ENCODE results near the gene RPL9. TPM values are rescaled to one million over a fixed set of nuclear protein-coding genes. Genes with fewer than 3 reads are reported as not detected.
A peak's percentile ranks its signal among the peaks of the same experiment; 100 is the strongest.

RPL9 gene
- total RNA-seq (2,031 and 2,048 TPM in 2 replicates), polyA plus RNA-seq (2,407 and 3,409 TPM in 2 replicates), polyA minus RNA-seq (361 and 1,256 TPM in 2 replicates)
- 4,320 TPM for total RNA-seq (2013)

GRCh38 chr4:39458505-39459300, at the start of gene RPL9, which contains the start of gene LIAS:
Gene RPL9 (minus strand): TSS chr4:39458922. CDS start chr4:39458439, 483 bp downstream.
Gene LIAS (plus strand): TSS chr4:39459056. CDS start chr4:39459118, 62 bp downstream.
- peaks cover 21 to 47% of the 10 kb centered on the region in 2 experiments for H3K36me3 ChIP-seq (replicated peaks in 1 of 2; ENCODE audit: control extremely low read depth in 1 of 2, control insufficient read depth in 1 of 2, extremely low read depth in 1 of 2, insufficient read depth in 2 of 2, low read length in 1 of 2)
- peak; percentile 86 for ATAC-seq (ENCODE audit: low read depth)
- TF ChIP-seq CTCF (IDR thresholded peaks at IDR 0.05) (no peak), EZH2 (IDR thresholded peaks at IDR 0.05; ENCODE audit: borderline replicate concordance, insufficient read depth, low read depth, low read length, poor library complexity, severe bottlenecking) (no peak)
- H4K20me1 ChIP-seq (ENCODE audit: control insufficient read depth, insufficient read depth, low read length, poor library complexity, severe bottlenecking), result peaks cover 6% of the 10 kb centered on the region
- Mint-ChIP-seq H3K9me3 (ENCODE audit: insufficient read depth) (no peaks in the 10 kb centered on the region), H3K4me3 (peak within 1 kb of the TSS; percentile 97), H3K4me1 (peaks cover 38% of the 10 kb centered on the region), H3K27me3 (no peaks in the 10 kb centered on the region), H3K27ac (peak within 1 kb of the TSS; percentile 99)
- DNase-seq, result peak; percentile 98
- H3K27ac ChIP-seq (ENCODE audit: low read length in 2 of 2), result peak within 1 kb of the TSS; percentile 98 to 99
- H3K27me3 ChIP-seq (replicated peaks in 1 of 4; ENCODE audit: control extremely low read depth in 1 of 4, control insufficient read depth in 3 of 4, insufficient read depth in 4 of 4, low read length in 3 of 4), result no peaks in the 10 kb centered on the region
- H3K4me3 ChIP-seq (ENCODE audit: control extremely low read depth in 1 of 5, extremely low read depth in 1 of 5, insufficient read depth in 1 of 5, low read depth in 2 of 5, low read length in 4 of 5), result peak within 1 kb of the TSS; percentile 77 to 100 (median 98)
- peaks cover 41% of the 10 kb centered on the region for H3K79me2 ChIP-seq (ENCODE audit: control insufficient read depth, insufficient read depth, low read length)
- POLR2A ChIA-PET, result interaction anchor here (0.6 to 3.0 kb wide), 7 partner anchors 11 to 519 kb away, joined by 3 to 23 read pairs (median 4); partner anchors contain the start of genes PDS5A and RFC1
- CTCF ChIA-PET, result interaction anchor here (0.6 to 3.0 kb wide), 9 partner anchors 11 to 556 kb away, joined by 3 to 18 read pairs (median 4); partner anchors contain the start of gene PDS5A
- peaks cover 19 to 27% of the 10 kb centered on the region in 2 donors for H3K4me1 ChIP-seq (ENCODE audit: control insufficient read depth in 2 of 2, insufficient read depth in 2 of 2, low read length in 2 of 2)
- WGBS (ENCODE audit: insufficient coverage), result under 1% methylated on average over 39 of the region's 55 CpGs
- H3K9ac ChIP-seq (ENCODE audit: low read length), result peak within 1 kb of the TSS; percentile 91
- H3K9me3 ChIP-seq (ENCODE audit: control extremely low read depth in 1 of 3, control insufficient read depth in 2 of 3, insufficient read depth in 1 of 3, low read length in 2 of 3), result no peaks in the 10 kb centered on the region
- peak within 1 kb of the TSS; percentile 92 for H2AFZ ChIP-seq (ENCODE audit: insufficient read depth, low read depth, low read length, poor library complexity, severe bottlenecking)
- peak within 1 kb of the TSS; percentile 83 for H3K4me2 ChIP-seq (replicated peaks; ENCODE audit: low read depth, low read length, poor library complexity, severe bottlenecking)
- intact Hi-C loops (cut with micrococcal nuclease), result loop anchor here (1.0 to 10.0 kb wide), 9 partner anchors 11 to 1141 kb away; partner anchors contain the start of genes N4BP2, PDS5A, RFC1 and SMIM14

Data from B cell (primary cell).